HUES48 (cell line): ENCODE data around the gene TGFB2.

Experiments used
- H3K27ac ChIP-seq: one replicate; pipeline ENCODE4 v1.7.0; 2013; ENCODE audit warnings: low read depth, low read length, inconsistent platforms
- H3K27me3 ChIP-seq: 2 replicates; pipeline ENCODE4 v1.6.1; 2013; ENCODE audit warnings: mild to moderate bottlenecking, low read length; ENCODE audit not compliant: control insufficient read depth, insufficient read depth
- H3K36me3 ChIP-seq: 2 replicates; pipeline ENCODE4 v1.6.1; 2013; ENCODE audit warnings: low read length; ENCODE audit not compliant: control insufficient read depth, insufficient read depth
- H3K4me1 ChIP-seq: 2 replicates; pipeline ENCODE4 v1.6.1; 2013; ENCODE audit warnings: mild to moderate bottlenecking, low read length; ENCODE audit not compliant: control insufficient read depth, insufficient read depth
- H3K4me3 ChIP-seq: 2 replicates; pipeline ENCODE4 v1.5.1; 2013; ENCODE audit warnings: mild to moderate bottlenecking, low read depth, low read length
- H3K9ac ChIP-seq: 2 replicates; pipeline ENCODE4 v1.6.1; 2013; ENCODE audit warnings: mild to moderate bottlenecking, low read depth, low read length, moderate library complexity
- H3K9me3 ChIP-seq: 2 replicates; pipeline ENCODE4 v1.6.1; 2013; ENCODE audit warnings: low read length; ENCODE audit not compliant: control insufficient read depth, insufficient read depth

Gene TGFB2

DNA sequence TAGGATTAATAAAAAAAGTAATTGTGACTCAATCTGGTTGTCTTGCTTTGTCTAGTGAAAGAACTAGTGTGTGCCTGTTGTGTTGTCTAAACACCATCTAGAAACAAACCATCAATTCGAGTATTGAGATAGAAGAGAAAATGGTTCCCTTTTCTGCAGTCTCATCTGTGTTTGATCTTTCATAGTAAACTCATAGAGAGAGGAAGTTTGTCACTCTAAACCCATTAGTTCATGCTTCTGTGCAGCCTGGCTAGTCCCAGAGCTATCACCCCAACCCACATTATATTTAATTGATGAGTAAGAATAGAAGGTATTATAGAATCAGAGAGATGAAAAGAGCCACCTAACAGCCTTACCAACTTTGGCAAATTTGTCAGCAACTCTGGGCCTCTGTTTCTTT, 99.5 kb downstream of the TGFB2 start:
- H3K4me3 ChIP-seq, result no peak overlapping the region
- H3K9me3 ChIP-seq, result no peaks in the 10 kb centered on the region
- no peaks in the 10 kb centered on the region for H3K27me3 ChIP-seq
- H3K27ac ChIP-seq, result no peak overlapping the region
- no peak overlapping the region for H3K9ac ChIP-seq
- H3K36me3 ChIP-seq, result no peaks in the 10 kb centered on the region
- H3K4me1 ChIP-seq, result no peaks in the 10 kb centered on the region

DNA sequence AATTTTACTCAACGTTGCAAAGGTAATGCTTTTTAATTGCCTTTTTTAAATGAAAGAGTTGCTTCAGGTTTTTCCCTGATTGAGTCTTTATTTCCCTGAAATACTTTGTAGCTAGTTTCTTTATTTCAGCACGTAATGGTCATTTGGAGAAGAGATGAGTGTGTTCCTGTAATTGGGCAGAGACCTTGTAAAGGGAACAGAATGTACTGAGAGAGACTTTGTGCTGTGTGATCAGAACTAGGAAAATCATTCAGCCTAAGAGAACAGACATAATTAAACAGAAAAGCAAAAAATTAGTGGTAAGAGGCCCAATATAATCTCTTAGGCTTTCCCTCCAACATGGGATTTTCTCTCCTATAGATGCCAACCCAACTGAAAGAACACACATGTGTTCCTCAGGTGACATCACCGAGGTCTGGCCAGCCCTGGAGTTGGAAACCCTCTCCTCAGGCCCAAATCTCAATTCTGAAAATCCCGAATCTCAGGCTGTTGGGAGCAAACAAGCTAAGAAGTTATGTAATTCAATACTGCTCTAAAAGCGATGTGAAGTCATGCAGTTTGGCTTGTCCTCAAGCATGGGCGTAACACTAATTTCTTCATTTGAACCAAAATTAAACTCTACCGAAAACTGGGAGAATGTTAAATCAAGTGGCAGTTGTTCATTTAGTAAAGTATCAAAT, 102.0 kb downstream of the TGFB2 start:
- no peak overlapping the region for H3K9ac ChIP-seq
- H3K9me3 ChIP-seq, result no peaks in the 10 kb centered on the region
- H3K4me3 ChIP-seq, result no peak overlapping the region
- H3K4me1 ChIP-seq, result no peaks in the 10 kb centered on the region
- no peaks in the 10 kb centered on the region for H3K27me3 ChIP-seq
- no peaks in the 10 kb centered on the region for H3K36me3 ChIP-seq
- no peak overlapping the region for H3K27ac ChIP-seq

DNA sequence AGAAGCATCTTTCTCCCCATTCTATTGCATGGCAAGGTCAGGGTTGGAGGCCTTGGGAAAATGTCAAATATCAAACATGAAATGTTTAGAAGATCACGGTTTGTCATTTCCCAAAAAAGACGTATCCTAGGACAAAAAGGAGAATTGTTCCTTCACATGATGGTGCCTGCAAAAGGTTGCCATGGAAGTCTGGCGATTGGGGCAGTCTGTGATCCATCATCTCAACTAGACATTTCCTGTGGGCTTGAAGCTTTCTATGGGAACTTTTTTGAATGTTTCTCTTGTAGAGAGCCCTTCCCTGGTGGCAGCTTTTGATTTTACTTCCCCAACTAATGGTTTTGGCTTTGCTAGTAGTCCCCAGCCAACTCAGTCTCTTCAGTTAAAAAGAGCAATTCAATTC, 106.3 kb downstream of the TGFB2 start:
- Histone ChIP-seq H3K36me3 (no peaks in the 10 kb centered on the region), H3K4me1 (no peaks in the 10 kb centered on the region), H3K27me3 (no peaks in the 10 kb centered on the region), H3K9me3 (no peaks in the 10 kb centered on the region), H3K9ac (no peak overlapping the region), H3K27ac (no peak overlapping the region), H3K4me3 (no peak overlapping the region)

DNA sequence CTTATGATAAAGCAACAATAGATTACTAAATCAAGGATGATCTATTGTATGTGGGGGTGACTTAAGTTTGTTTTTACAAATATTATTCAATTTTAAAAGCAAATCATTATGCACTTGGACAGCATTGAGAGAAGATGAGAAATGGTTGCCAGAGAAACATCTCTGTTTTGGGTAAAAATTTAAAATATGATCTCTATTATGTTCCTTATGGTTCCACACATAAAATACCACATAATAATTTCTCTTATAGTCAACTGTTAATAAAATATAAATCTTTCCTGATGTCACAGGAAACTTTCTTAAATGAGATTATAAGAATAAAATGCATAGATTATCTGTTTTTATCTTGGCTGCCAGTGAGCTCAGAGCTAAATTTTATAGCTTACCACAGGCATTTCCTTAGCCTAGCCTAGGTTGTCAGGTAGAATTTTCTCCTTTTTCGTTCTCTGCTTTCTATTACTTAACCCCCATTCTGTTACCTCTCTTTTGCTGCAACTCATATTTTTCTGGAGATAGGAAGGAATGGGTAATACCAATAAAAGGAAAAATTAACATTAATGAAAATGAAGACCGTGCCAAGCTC, 109.7 kb downstream of the TGFB2 start:
- no peaks in the 10 kb centered on the region for H3K36me3 ChIP-seq
- no peaks in the 10 kb centered on the region for H3K9me3 ChIP-seq
- H3K9ac ChIP-seq, result no peak overlapping the region
- H3K4me1 ChIP-seq, result peaks cover 10% of the 10 kb centered on the region
- H3K27ac ChIP-seq, result no peak overlapping the region
- H3K27me3 ChIP-seq, result no peaks in the 10 kb centered on the region
- H3K4me3 ChIP-seq, result no peak overlapping the region

DNA sequence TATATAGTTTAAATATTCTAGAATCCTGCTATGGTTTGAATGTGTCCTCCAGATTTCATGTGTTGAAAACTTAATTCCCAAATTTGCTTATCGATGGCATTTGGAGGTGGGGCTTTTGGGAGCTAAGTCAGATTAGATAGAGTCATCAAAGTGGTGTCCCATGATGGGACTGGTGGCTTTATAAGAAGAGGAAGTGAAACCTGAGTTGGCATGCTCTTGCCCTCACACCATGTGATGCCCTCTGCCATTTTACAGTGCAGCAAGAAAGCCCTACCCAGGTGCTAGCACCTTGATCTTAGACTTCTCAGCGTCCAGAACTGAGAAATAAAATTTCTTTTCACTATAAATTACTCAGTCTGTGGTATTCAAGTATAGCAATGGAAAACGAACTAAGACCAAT, 111.3 kb downstream of the TGFB2 start:
- Histone ChIP-seq H3K9ac (no peak overlapping the region), H3K4me1 (peaks cover 19% of the 10 kb centered on the region), H3K4me3 (no peak overlapping the region), H3K27ac (no peak overlapping the region), H3K36me3 (no peaks in the 10 kb centered on the region), H3K9me3 (no peaks in the 10 kb centered on the region), H3K27me3 (no peaks in the 10 kb centered on the region)

DNA sequence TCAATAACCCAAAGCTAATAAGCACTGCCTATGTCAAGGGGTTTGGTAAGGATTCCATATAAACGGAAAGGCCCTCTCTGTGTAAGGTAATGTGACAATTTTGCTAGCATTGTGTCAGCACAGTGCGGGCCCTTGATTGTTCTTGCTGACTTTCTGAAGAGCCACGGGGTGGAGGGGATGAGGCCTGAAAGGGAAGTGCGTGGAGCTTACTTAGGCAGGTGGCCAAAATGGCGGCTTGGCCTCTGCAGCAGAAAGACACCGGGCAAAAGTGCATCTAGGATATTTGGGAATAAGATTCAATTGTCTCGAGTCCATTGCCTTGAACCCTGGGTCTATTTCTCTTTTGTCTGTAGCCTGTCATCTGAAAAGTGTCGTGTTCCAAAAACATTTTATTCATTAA, 114.3 kb downstream of the TGFB2 start:
- Histone ChIP-seq H3K36me3 (no peaks in the 10 kb centered on the region), H3K4me3 (no peak overlapping the region), H3K27ac (peak overlapping the region; percentile 70), H3K4me1 (peaks cover 19% of the 10 kb centered on the region), H3K9ac (no peak overlapping the region; the same call in 1 of the 2 replicates), H3K27me3 (no peaks in the 10 kb centered on the region), H3K9me3 (no peaks in the 10 kb centered on the region)

DNA sequence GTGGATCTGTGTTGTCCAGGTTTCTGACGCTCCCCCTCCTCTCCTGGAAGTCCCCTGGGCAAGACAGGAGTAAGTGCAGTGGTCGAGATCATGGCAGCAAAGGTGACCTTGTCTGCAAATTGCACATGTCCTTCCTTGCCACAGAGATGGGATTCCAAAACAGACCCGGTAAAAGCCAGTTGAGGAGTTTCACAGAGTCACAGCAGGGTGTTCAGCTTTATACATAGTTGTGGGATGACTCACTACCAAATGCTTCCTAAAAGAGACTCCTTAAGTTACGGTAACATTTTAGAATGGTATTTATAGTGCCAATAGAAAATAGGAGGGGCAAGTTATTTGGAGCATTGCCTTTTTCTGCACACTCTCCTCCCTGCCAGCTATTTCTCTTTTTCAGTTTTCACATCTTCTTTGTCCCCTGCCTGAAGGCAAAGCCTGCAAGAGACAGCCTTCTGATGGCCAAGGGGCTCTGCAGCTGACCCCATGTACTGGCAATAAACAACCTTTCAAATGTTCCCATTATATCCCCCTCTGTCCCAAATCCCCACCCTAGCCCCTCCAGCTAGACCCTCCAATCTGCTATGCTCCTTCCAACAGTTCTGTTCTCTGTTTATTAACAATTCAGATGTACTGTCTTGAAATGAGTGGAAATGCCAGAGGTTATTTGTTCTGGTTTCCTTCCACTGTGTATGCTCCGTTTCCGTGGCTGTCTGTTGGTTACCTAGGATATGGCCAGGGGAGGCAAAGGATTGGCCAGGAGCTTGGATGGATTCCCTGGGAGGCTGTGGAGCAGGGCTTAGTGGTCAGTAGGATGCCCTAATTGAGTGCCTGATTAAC, 115.0 kb downstream of the TGFB2 start:
- no peak overlapping the region for H3K4me3 ChIP-seq
- H3K9ac ChIP-seq, result no peak overlapping the region; the same call in 1 of the 2 replicates
- peaks cover 19% of the 10 kb centered on the region for H3K4me1 ChIP-seq
- H3K27ac ChIP-seq, result peak overlapping the region; percentile 70
- H3K36me3 ChIP-seq, result no peaks in the 10 kb centered on the region
- H3K27me3 ChIP-seq, result no peaks in the 10 kb centered on the region
- H3K9me3 ChIP-seq, result no peaks in the 10 kb centered on the region

DNA sequence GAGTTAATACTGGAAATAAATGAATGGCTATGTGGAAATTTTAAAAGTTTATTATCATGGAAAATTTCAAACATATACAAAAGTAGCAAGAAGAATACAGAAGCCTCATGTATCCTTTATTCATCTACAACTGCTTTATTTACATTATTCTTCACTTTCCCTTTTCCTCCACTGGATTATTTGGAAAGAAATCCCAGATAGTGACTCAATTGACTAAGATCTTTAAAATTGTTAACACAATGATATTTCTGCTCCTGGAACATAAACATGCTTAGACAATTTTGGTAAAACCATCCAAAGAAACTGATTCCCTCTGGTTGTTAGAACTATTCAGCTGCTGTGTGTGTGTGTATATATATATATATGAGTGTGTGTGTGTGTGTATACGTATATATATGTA, 116.2 kb downstream of the TGFB2 start:
- Histone ChIP-seq H3K9ac (no peak overlapping the region), H3K27ac (no peak overlapping the region), H3K27me3 (no peaks in the 10 kb centered on the region), H3K4me1 (peaks cover 19% of the 10 kb centered on the region), H3K4me3 (no peak overlapping the region), H3K36me3 (no peaks in the 10 kb centered on the region), H3K9me3 (no peaks in the 10 kb centered on the region)

DNA sequence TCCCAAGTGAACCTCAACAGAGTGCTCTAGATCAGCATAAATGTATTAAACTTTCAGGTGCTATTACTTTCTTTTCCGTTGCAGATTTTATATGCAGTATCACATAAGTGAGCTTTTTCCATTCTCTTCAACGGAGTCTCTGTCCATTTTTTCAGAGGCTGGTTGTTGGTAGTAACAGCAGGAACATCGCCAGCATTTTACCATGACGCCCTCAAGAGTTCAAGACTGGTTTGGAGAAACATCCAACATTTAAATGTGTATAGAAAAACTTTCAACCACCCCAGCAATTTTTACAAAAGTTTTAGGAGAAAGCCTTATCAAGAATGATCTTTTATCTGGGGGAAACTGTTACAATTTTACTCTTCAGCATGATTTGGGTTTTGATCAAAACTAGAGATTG, 117.0 kb downstream of the TGFB2 start:
- Histone ChIP-seq H3K27ac (no peak overlapping the region), H3K4me1 (peaks cover 19% of the 10 kb centered on the region), H3K4me3 (no peak overlapping the region)

DNA sequence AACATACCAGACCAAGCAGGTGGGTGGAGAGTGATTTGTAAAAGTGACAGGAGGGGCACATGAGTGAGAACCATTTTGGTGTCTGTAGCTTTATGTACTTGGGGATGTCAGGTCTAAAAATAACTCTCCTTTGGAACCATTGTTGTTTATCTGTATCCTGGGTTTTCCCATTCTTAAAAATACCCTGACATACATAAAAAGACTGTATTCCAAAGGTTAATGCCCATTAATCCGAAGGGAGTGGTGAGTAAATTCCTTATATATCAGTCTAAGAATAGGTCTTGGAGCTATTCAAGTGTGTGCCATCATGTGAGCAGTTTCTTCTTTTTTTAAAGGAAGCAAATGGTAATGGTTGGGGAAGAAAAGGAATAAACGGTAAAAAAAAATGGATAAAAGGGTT, 117.5 kb downstream of the TGFB2 start:
- Histone ChIP-seq H3K4me1 (peaks cover 19% of the 10 kb centered on the region), H3K9ac (no peak overlapping the region), H3K36me3 (no peaks in the 10 kb centered on the region), H3K27ac (no peak overlapping the region), H3K9me3 (no peaks in the 10 kb centered on the region), H3K4me3 (no peak overlapping the region), H3K27me3 (no peaks in the 10 kb centered on the region)

More for the DNA sequence above, 117.0 kb downstream of the TGFB2 start:
- Histone ChIP-seq H3K9me3 (no peaks in the 10 kb centered on the region), H3K9ac (no peak overlapping the region), H3K36me3 (no peaks in the 10 kb centered on the region), H3K27me3 (no peaks in the 10 kb centered on the region)
